CD4-positive, alpha-beta T cell treated with Interleukin-4 for 1 hour (primary cell): ENCODE data around the gene PHLDB1.
A peak's percentile ranks its signal among the peaks of the same experiment; 100 is the strongest.

Experiments
- DNase-seq, 2 donors: peaks; one replicate each; pipeline ENCODE4 v3.0.0-alpha.2; 2020 to 2022

PHLDB1 gene

GRCh38 chr11:118689852-118690552, 82.6 kb downstream of the PHLDB1 start:
- peak; percentile 87 to 89 for DNase-seq

DNA sequence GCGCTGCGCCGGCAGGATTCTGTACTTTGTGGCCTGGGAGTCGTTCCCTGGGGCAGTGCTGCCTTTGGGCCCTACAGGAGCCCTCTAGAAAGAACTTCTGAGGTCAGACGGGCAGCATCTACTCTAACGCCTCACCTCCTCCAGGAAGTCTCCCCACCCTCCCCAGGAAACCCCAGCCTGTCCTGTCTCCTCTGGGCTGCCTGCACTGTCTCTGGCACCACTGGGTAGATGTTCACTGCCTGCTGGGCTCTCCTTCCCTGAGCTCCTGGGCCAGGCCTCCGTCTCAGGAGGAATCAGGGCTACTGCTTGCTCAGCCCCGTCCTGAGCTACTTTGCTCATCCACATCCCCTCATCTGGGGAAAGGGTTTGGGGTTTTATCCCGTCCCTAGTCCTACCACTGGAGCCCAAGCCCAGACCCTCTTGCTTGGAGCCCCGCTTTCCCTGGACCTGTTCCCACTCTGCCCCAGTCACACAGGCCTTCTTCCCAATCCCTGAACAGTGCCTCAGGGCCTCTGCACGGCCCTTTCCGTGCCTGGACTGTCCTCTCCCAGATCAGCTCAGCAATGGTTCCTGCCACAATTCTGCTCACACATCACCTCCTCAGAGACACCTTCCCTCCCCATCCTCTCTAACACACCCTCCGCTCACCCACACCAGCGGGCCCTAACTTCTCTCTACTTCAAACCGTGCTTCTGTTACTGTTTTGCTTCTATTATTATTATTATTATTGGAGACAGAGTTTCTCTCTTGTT, 83.3 kb downstream of the PHLDB1 start:
- no peak for DNase-seq

GRCh38 chr11:118691926-118692830, 84.8 kb downstream of the PHLDB1 start:
- peak; percentile 69 to 79 for DNase-seq

DNA sequence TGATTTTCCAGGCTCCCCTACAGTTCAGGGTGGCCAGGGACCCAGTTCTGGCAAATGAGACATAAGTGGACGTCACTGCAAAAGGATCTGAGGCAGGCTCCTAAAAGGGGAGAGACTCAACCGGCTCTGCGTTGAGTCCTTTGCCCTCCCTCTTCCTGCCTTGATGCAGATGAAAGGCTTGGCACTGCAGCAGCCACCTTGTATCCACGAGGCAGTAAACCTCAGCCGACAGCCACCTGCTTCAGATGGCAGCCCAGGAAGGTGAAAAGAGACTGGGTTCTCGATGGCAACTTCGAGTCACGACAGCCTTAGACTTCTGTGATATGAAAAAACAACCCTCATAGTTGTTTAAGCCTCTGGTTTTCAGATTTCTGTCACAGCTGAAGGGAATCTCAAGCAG, 86.8 kb downstream of the PHLDB1 start:
- DNase-seq: no peak

DNA sequence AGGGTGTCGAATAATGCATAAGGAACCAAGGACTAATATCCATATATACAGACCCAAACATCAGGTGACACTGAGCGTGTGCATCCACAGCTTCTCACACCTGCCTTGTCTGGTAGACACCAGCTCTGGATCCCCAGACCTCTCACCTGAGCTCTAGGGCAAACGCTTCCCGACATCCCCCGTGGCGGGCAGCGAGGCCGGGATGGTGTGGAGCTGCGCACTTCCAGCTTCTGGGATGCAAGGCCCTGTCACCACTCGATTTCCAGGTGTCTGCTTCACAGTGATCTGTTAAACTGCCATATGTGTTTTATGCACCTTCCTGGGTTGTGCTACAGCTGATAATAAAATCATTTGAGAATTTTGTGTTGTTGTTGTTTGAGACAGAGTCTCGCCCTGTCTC, 87.4 kb downstream of the PHLDB1 start:
- DNase-seq: no peak

DNA sequence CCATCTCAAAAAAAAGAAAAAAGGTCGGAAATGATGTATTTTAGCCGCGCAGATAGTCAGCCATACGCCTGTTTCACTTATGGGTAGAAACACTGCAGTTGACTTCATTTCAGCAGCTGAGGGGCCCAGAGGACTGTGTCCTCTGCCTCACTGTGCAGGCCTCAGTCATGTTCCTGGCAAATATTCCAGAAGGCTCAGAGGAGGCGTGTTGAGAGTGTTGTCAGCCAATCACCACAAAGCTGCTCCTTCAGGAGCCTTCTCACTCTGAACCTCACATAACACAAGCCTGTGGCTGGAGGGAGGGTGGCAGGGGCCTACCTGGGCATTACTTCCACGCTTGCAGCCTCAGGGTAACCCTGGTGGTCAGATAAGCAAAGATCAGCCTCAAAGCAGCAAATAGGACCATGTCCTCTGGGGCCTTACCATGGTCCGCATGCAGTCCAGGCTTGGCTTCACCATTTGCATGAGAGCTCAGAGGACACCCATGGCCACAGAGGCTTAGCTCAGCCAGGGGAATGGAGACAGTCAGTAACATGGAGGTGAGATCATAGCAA, 89.3 kb downstream of the PHLDB1 start:
- DNase-seq: no peak

DNA sequence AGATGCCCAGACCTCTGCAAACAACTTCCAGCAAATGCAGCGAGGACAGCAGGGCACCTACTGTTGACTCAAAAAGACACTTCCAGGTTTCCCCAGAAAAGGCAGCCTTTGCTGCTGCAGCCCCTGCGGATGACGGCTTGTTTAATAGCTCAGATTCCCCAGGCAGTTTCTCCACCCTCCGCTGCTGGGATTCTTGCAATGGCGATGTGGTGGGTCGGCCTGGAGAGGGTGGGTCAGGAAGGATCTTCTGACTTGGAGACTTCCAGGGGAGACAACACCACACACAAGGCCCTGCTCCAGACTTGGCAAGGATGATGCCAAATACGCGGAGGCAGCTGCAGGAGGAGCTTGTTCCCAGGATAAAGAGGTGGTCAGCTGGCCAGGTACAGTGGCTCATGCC, 89.9 kb downstream of the PHLDB1 start:
- DNase-seq: no peak

DNA sequence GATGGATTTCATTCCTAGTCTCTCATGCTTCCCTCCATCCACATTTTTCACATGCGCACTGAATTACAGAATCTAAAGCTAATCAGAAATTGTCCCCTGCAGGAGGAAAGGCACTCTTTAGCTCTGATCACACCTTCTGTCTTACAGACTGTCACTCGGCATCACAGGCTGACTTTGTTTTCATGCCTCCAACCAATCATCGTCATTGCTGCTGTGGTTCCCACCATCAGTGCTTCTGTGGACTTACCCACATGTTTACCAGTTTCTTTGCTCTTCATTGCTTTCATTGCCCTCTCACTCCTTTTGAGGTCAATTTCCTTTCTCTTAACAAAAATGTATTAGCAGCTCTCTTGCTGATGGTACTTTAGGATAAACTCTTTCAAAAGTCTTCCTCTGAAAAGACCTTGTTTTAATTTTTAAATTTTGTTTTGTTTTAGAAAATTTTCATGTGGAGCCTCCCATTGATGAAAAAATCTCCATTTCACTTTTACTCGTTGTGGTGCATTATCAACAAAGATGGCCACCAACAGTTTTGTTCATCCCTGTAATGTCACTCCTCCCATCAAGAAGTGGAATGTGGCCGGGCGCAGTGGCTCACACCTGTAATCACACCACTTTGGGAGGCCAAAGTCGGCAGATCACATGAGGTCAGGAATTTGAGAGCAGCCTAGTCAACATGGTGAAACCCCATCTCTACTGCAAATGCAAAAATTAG, 92.2 kb downstream of the PHLDB1 start:
- DNase-seq: peak; percentile 84 to 86

GRCh38 chr11:118703563-118704106, 96.2 kb downstream of the PHLDB1 start:
- peak in 1 of 2 donors; percentile 43 for DNase-seq

- peak; percentile 52 to 63 for DNase-seq
Measured at GRCh38 chr11:118705111-118705741, 97.8 kb downstream of the PHLDB1 start.

DNA sequence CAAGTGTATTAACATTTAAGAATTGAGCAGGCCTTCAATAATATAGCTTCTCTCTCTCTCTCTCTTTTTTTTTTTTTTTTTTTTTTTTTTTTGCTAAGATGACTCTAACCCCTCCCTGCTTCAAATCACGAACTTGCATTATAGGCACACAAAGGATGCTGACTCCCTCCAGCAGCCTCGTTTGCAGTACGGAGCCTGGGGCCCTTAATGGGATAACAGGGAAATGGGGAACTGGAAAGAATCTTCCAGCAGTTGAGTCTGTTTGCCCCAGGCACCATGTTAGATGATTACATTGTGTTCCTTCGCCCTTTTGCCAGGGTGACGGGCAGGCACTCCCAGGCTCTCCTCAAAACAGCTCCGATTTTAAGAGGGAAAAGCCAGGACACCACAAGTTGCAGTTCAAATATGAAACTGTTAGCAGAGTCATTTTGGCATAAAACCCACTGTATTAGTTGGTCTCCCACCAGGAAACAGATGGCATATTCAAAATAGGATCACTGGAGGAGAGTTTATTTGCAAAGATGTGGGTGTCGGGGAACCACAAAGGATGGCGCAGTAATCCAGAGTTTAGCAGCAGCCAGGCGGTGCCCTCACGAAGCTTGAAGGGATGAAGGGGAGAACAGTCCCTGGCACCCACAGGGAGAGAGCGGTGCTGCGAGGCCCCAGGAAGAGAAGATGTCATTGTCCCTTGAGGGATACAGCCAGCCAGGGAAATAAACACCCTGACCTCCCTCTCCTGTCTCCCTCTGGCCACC, 98.6 kb downstream of the PHLDB1 start:
- DNase-seq: no peak

- no peak for DNase-seq
Measured at GRCh38 chr11:118706546-118706825, 99.1 kb downstream of the PHLDB1 start.
